Keratinocyte (primary cell): Measurements from ENCODE around the gene PLEKHA8. TPM values are rescaled to one million over a fixed set of nuclear protein-coding genes. Genes with fewer than 3 reads are reported as not detected.

Experiments
- DNase-seq: peaks from one replicate; pipeline ENCODE4 v3.0.0-alpha.2; 2011; ENCODE audit warnings: low read depth, missing footprints, low spot score
- FAIRE-seq: peaks from 2 replicates; lab custom pipeline; 2011; peaks lifted over from hg19 to GRCh38; lab: Jason Lieb, UNC
- H2AFZ ChIP-seq: 2 replicates; pipeline ENCODE4 v1.6.0; 2012; ENCODE audit warnings: low read length, control low read depth, inconsistent platforms; ENCODE audit not compliant: control insufficient read depth
- H3K27ac ChIP-seq: 2 replicates; pipeline ENCODE4 v1.5.1; 2011; ENCODE audit warnings: low read length; ENCODE audit not compliant: control insufficient read depth, insufficient read depth
- H3K27me3 ChIP-seq: 3 replicates; pipeline ENCODE4 v1.6.0; 2011; ENCODE audit warnings: low read length; ENCODE audit not compliant: control insufficient read depth, insufficient read depth; ENCODE audit errors: extremely low read depth
- H3K36me3 ChIP-seq, 2 experiments: 2 replicates in 1 of 2; 3 replicates in 1 of 2; pipeline ENCODE4 v1.5.1; 2011; ENCODE audit warnings: low read length in 2 of 2, mild to moderate bottlenecking in 1 of 2; ENCODE audit not compliant: control insufficient read depth in 2 of 2, insufficient read depth in 2 of 2; ENCODE audit errors: extremely low read depth in 1 of 2
- H3K4me1 ChIP-seq: 3 replicates; pipeline ENCODE4 v1.5.1; 2011; ENCODE audit warnings: low read length; ENCODE audit not compliant: control insufficient read depth, insufficient read depth; ENCODE audit errors: extremely low read depth
- H3K4me2 ChIP-seq: 3 replicates; pipeline ENCODE4 v1.6.0; 2011; ENCODE audit warnings: low read depth, low read length; ENCODE audit not compliant: control insufficient read depth, insufficient read depth; ENCODE audit errors: extremely low read depth
- H3K4me3 ChIP-seq, 3 experiments: fragments of 200-600 bp in 1 of 3; sonication (generic) in 1 of 3; 2 replicates in 2 of 3; 3 replicates in 1 of 3; pipeline ENCODE4 v1.5.1; 2011 to 2016; ENCODE audit warnings: low read length in 3 of 3, mild to moderate bottlenecking in 3 of 3, control low read depth in 2 of 3, inconsistent platforms in 1 of 3, low read depth in 1 of 3, mixed read lengths in 1 of 3, mixed run types in 1 of 3, moderate library complexity in 1 of 3; ENCODE audit not compliant: control insufficient read depth in 2 of 3, insufficient read depth in 2 of 3; ENCODE audit errors: extremely low read depth in 1 of 3
- H3K79me2 ChIP-seq: 2 replicates; pipeline ENCODE4 v1.6.0; 2012; ENCODE audit warnings: low read length; ENCODE audit not compliant: control insufficient read depth, insufficient read depth
- H3K9ac ChIP-seq: 3 replicates; pipeline ENCODE4 v1.6.0; 2011; ENCODE audit warnings: low read length; ENCODE audit not compliant: control insufficient read depth, insufficient read depth; ENCODE audit errors: extremely low read depth
- H3K9me1 ChIP-seq: 3 replicates; pipeline ENCODE4 v1.6.0; 2011; ENCODE audit warnings: low read length; ENCODE audit not compliant: control insufficient read depth, insufficient read depth; ENCODE audit errors: extremely low read depth
- H3K9me3 ChIP-seq: 2 replicates; pipeline ENCODE4 v1.5.1; 2012; ENCODE audit warnings: low read depth, low read length; ENCODE audit not compliant: control insufficient read depth
- H4K20me1 ChIP-seq: 3 replicates; pipeline ENCODE4 v1.6.0; 2011; ENCODE audit warnings: low read length; ENCODE audit not compliant: control insufficient read depth, insufficient read depth; ENCODE audit errors: extremely low read depth
- EZH2 ChIP-seq: IDR thresholded peaks from one replicate; pipeline ENCODE4 v1.6.1; 2012; ENCODE audit warnings: inconsistent platforms, mild to moderate bottlenecking, low read length, moderate library complexity
- dilution Hi-C: fragments of 300-500 bp; cut with MboI; formaldehyde crosslinking; loops from one replicate; pipeline ENCODE4 v1.7.0; 2020; ENCODE audit warnings: low sequenced_read_pairs; ENCODE audit not compliant: extremely low pct_ligation_motif_present
- polyA plus RNA-seq, 5 experiments: library from polyadenylated mRNA; depleted of rRNA in 3 of 5; stranded (reverse) in 3 of 5; stranded (forward) in 1 of 5; unstranded in 1 of 5; fragments of >200 nt; gene quantifications; 1 replicate in 1 of 5; 2 replicates in 3 of 5; 3 replicates in 1 of 5; pipeline versions ENCODE4 v1.2.1 to v1.2.3, GENCODE V29; 2011 to 2012; ENCODE audit warnings: missing spikeins in 2 of 5, low read depth in 1 of 5, low replicate concordance in 1 of 5
- TF ChIP-seq, protein P1 (sequence below), 3 experiments: IDR thresholded peaks in 1 of 3; conservative IDR thresholded peaks in 1 of 3; optimal IDR thresholded peaks in 1 of 3; 2 replicates in 2 of 3; 3 replicates in 1 of 3; pipeline versions ENCODE3 to v1.5.1; 2011; ENCODE audit warnings: low read length in 3 of 3, mild to moderate bottlenecking in 3 of 3, moderate library complexity in 2 of 3, control low read depth in 1 of 3, inconsistent platforms in 1 of 3; ENCODE audit not compliant: insufficient read depth in 2 of 3; ENCODE audit errors: extremely low read depth in 1 of 3

PLEKHA8 gene
- polyA plus RNA-seq, 1 donor (not counting 4 experiments of a cell fraction or from before 2014, with no cell fraction given) = 9.6 TPM

DNA sequence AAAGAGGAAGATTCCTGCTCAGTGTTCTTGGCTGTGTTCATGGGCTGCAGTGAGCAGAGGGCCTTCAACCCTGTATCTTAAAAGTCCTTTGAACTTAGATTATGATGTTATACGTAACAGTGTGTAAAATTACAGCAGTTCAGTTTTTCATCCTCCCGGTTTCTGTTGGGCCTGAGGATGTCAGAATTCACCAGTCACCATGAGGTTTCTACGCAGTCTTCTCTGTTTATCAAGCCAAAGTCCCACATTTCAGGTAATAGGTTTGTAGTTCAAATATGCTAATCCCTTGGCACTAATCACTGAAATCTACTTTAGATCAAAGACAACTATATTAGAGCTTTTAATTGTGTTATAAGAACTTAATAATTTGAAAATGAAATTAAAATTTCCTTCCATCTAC is 24.9 kb downstream of the PLEKHA8 start:
- Histone ChIP-seq H3K36me3 (peaks cover 4 to 13% of the 10 kb centered on the region in 2 experiments), H3K4me1 (no peaks in the 10 kb centered on the region), H3K79me2 (no peaks in the 10 kb centered on the region), H2AFZ (no peak overlapping the region), H3K4me3 (no peak overlapping the region), H3K27me3 (no peaks in the 10 kb centered on the region), H3K9me1 (no peaks in the 10 kb centered on the region), H3K9ac (no peak overlapping the region), H3K4me2 (no peak overlapping the region), H3K9me3 (no peaks in the 10 kb centered on the region), H3K27ac (no peak overlapping the region), H4K20me1 (no peaks in the 10 kb centered on the region)
- FAIRE-seq (no peak), DNase-seq (no peak)
- dilution Hi-C loops = no loop called here
- TF ChIP-seq EZH2 = no peak
- TF ChIP-seq, protein P1, sequence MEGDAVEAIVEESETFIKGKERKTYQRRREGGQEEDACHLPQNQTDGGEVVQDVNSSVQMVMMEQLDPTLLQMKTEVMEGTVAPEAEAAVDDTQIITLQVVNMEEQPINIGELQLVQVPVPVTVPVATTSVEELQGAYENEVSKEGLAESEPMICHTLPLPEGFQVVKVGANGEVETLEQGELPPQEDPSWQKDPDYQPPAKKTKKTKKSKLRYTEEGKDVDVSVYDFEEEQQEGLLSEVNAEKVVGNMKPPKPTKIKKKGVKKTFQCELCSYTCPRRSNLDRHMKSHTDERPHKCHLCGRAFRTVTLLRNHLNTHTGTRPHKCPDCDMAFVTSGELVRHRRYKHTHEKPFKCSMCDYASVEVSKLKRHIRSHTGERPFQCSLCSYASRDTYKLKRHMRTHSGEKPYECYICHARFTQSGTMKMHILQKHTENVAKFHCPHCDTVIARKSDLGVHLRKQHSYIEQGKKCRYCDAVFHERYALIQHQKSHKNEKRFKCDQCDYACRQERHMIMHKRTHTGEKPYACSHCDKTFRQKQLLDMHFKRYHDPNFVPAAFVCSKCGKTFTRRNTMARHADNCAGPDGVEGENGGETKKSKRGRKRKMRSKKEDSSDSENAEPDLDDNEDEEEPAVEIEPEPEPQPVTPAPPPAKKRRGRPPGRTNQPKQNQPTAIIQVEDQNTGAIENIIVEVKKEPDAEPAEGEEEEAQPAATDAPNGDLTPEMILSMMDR (optimal IDR thresholded peaks at IDR 0.05 in 1 of 3, IDR thresholded peaks at IDR 0.05 in 1 of 3, conservative IDR thresholded peaks at IDR 0.05 in 1 of 3; ENCODE audit: extremely low read depth in 1 of 3, insufficient read depth in 2 of 3, low read length in 3 of 3) = no peak

DNA sequence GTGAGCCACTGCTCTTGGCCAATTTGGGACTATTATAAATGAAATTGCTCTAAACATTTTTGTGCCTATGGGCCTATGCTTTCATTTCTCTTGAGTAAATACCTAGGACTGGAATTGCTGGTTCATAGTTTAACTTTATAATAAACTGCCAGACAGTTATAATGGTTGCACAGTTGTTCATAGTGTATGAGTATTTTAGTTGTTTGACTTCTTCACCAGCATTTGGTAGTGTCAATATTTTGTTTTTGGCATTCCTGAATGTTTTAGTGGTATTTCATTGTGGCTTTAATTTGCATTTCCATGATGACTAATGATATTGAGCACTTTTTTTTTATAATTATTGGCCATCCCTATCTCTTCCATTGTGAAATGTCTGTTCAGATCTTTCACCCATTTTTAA is 29.5 kb downstream of the PLEKHA8 start:
- H3K27ac ChIP-seq = no peak overlapping the region
- no peak overlapping the region for H3K4me2 ChIP-seq
- H3K9me3 ChIP-seq = no peaks in the 10 kb centered on the region
- FAIRE-seq (no peak), DNase-seq (no peak)
- no peaks in the 10 kb centered on the region for H3K4me1 ChIP-seq
- no peaks in the 10 kb centered on the region for H3K79me2 ChIP-seq
- peaks cover 4 to 5% of the 10 kb centered on the region in 2 experiments for H3K36me3 ChIP-seq
- no peak overlapping the region for H3K9ac ChIP-seq
- H2AFZ ChIP-seq = no peak overlapping the region
- dilution Hi-C loops = no loop called here
- no peaks in the 10 kb centered on the region for H3K9me1 ChIP-seq
- H3K27me3 ChIP-seq = no peaks in the 10 kb centered on the region
- TF ChIP-seq, protein P1 (optimal IDR thresholded peaks at IDR 0.05 in 1 of 3, IDR thresholded peaks at IDR 0.05 in 1 of 3, conservative IDR thresholded peaks at IDR 0.05 in 1 of 3; ENCODE audit: extremely low read depth in 1 of 3, insufficient read depth in 2 of 3, low read length in 3 of 3) = no peak
- no peak for TF ChIP-seq EZH2
- H3K4me3 ChIP-seq = no peak overlapping the region
- H4K20me1 ChIP-seq = no peaks in the 10 kb centered on the region
